K562 (cell line): ENCODE data around the gene SPEG.

Experiments
- ATF7 ChIP-seq: fragments of 450-650 bp; IDR thresholded peaks from 2 replicates; pipeline ENCODE4 v1.7.1; 2014; ENCODE audit warnings: mild to moderate bottlenecking, moderate library complexity
- BCLAF1 ChIP-seq, 2 experiments: fragments of 450-650 bp in 1 of 2; IDR thresholded peaks; 2 replicates each; pipeline ENCODE4 v1.6.1; 2011 to 2017; ENCODE audit warnings: low read depth in 2 of 2, antibody characterized with exemption in 1 of 2, borderline replicate concordance in 1 of 2, low read length in 1 of 2, mild to moderate bottlenecking in 1 of 2, mixed read lengths in 1 of 2; ENCODE audit not compliant: control insufficient read depth in 1 of 2
- BRF2 ChIP-seq: IDR thresholded peaks from 3 replicates; pipeline ENCODE4 v1.6.1; 2011; ENCODE audit warnings: borderline replicate concordance, mild to moderate bottlenecking; ENCODE audit not compliant: insufficient read length, insufficient read depth
- DDX20 ChIP-seq: fragments of 450-650 bp; IDR thresholded peaks from 2 replicates; pipeline ENCODE4 v1.6.1; 2016; ENCODE audit warnings: missing genetic modification characterization, low read depth, mild to moderate bottlenecking, missing compliant biosample characterization, moderate library complexity
- FOXK1 ChIP-seq: sonication (generic); formaldehyde crosslinking; IDR thresholded peaks from 2 replicates; pipeline ENCODE4 v1.8.0; 2022; ENCODE audit warnings: missing genetic modification reagents, mild to moderate bottlenecking, borderline replicate concordance
- MXI1 ChIP-seq: IDR thresholded peaks from 2 replicates; pipeline ENCODE4 v1.6.1; 2011; ENCODE audit warnings: low read depth, mild to moderate bottlenecking, improper control_type of control experiment, low read length
- PYGO2 ChIP-seq: fragments of 450-650 bp; IDR thresholded peaks from 2 replicates; pipeline ENCODE4 v1.6.1; 2016; ENCODE audit warnings: mild to moderate bottlenecking, missing genetic modification characterization, moderate library complexity, missing compliant biosample characterization
- RUNX1 ChIP-seq: sonication (generic); IDR thresholded peaks from 2 replicates; pipeline ENCODE4 v1.6.1; 2016; ENCODE audit warnings: antibody characterized with exemption, low read depth
- SMARCC2 ChIP-seq: fragments of 450-650 bp; IDR thresholded peaks from 2 replicates; pipeline ENCODE4 v1.6.1; 2017; ENCODE audit warnings: antibody characterized with exemption, moderate library complexity, mild to moderate bottlenecking, low read depth
- TFAP4 ChIP-seq: sonication (generic); formaldehyde crosslinking; IDR thresholded peaks from 2 replicates; pipeline ENCODE4 v1.8.0; 2022; ENCODE audit warnings: missing genetic modification reagents, mild to moderate bottlenecking, moderate library complexity, borderline replicate concordance
- ZC3H8 ChIP-seq: fragments of 450-650 bp; IDR thresholded peaks from 2 replicates; pipeline ENCODE4 v1.6.1; 2017
- ZNF140 ChIP-seq: fragments of 250-450 bp; sonication (Bioruptor Pico); IDR thresholded peaks from 2 replicates; pipeline ENCODE4 v1.8.0; 2021; ENCODE audit warnings: moderate library complexity, mild to moderate bottlenecking, inconsistent platforms

DNA sequence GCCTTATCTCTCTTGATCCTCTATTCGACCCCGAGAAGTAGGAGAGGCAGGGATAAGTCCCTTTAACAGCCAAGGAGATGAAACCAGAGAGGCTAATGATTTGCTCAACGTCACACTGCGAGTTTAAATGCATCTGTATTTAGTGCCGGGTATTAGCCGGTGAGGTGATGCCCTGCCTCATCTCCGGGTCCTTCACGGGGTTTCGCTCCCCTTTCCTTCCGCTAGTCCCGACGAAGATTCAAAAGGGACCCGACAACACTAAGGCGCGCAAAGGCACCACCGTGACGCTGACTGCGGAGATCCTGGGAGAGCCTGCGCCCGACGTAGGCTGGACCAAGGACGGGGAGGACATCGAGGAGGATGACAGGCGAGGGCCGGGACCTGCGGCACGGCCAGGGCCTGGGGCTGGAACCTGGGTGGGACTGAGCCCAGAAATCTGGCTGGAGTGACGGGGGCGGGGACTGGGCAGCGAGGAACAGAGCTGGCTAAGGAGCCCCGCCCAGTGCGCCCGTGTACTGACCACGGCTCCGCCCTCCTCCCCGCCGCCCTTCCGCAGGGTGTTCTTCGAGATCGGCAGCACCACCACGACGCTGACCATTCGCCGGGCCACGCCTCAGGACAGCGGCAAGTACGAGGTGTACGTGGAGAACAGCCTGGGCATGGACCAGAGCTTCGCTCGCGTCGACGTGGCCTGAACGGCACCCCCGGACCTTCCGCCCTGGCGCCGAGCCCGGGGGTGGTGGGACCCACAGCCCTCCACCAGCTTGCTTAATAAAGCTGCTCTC, 63.0 kb downstream of the SPEG start:
- TF ChIP-seq DDX20 (tag) (no peak), SMARCC2 (no peak), PYGO2 (no peak), ZNF140 (CRISPR knock-in tag) (no peak), RUNX1 (no peak), TFAP4 (no peak), BRF2 (no peak), MXI1 (no peak), ATF7 (no peak), BCLAF1 (IDR thresholded peaks at IDR 0.05; ENCODE audit: borderline replicate concordance in 1 of 2, control insufficient read depth in 1 of 2, low read depth in 2 of 2, low read length in 1 of 2) (no peak), ZC3H8 (no peak), FOXK1 (CRISPR knock-in tag) (no peak)
